ENCODE results near the gene ANKRD11.

- no peak for TF ChIP-seq ZNF274 (IDR thresholded peaks at IDR 0.05; ENCODE audit: low read depth, low read length)
- no peak for TF ChIP-seq YY1 (IDR thresholded peaks at IDR 0.05; ENCODE audit: insufficient read depth, insufficient read length)
These were observed 15.7 kb upstream of the ANKRD11 start for GRCh38 chr16:89506113-89506504.
